Central memory CD8-positive, alpha-beta T cell (primary cell): Measurements from ENCODE around the gene PAPOLB.

Source experiments
- ATAC-seq: fragments of 150-1000 bp; cut with Tn5 transposase; replicated peaks from 2 replicates; pipeline ENCODE4 v1.10.0; 2022; ENCODE audit warnings: mild to moderate bottlenecking, moderate FRiP score, moderate number of reproducible peaks; ENCODE audit not compliant: poor library complexity, severe bottlenecking; ENCODE audit errors: extremely low read depth
- DNase-seq, 2 donors: peaks; one replicate each; pipeline ENCODE4 v3.0.0; 2021; ENCODE audit warnings: low spot score in 2 of 2
- H3K27ac Mint-ChIP-seq: one replicate; pipeline ENCODE4 v1.8.0; 2022; ENCODE audit warnings: low read depth, mild to moderate bottlenecking, moderate library complexity, mixed read lengths
- H3K27me3 Mint-ChIP-seq: one replicate; pipeline ENCODE4 v1.8.0; 2022; ENCODE audit warnings: mixed read lengths
- H3K36me3 Mint-ChIP-seq: one replicate; pipeline ENCODE4 v1.8.0; 2022; ENCODE audit warnings: mild to moderate bottlenecking, moderate library complexity, mixed read lengths; ENCODE audit not compliant: insufficient read depth
- H3K4me1 Mint-ChIP-seq: one replicate; pipeline ENCODE4 v1.8.0; 2022; ENCODE audit warnings: mixed read lengths
- H3K4me3 Mint-ChIP-seq: one replicate; pipeline ENCODE4 v1.8.0; 2022; ENCODE audit warnings: mild to moderate bottlenecking, moderate library complexity, mixed read lengths
- H3K9me3 Mint-ChIP-seq: one replicate; pipeline ENCODE4 v1.8.0; 2022; ENCODE audit warnings: mixed read lengths

The PAPOLB gene

GRCh38 chr7:4834601-4835397 lies 27.0 kb downstream of the PAPOLB start:
- peaks cover 5% of the 10 kb centered on the region for H3K36me3 Mint-ChIP-seq
- H3K4me3 Mint-ChIP-seq, result no peak overlapping the region
- no peak for ATAC-seq
- H3K27ac Mint-ChIP-seq, result no peak overlapping the region
- H3K27me3 Mint-ChIP-seq, result no peaks in the 10 kb centered on the region
- no peaks in the 10 kb centered on the region for H3K4me1 Mint-ChIP-seq
- DNase-seq, result no peak
- H3K9me3 Mint-ChIP-seq, result no peaks in the 10 kb centered on the region

- ATAC-seq (no peak), DNase-seq (no peak)
- Mint-ChIP-seq H3K4me3 (no peak overlapping the region), H3K27ac (no peak overlapping the region), H3K36me3 (peaks cover 5% of the 10 kb centered on the region), H3K9me3 (no peaks in the 10 kb centered on the region), H3K27me3 (no peaks in the 10 kb centered on the region), H3K4me1 (no peaks in the 10 kb centered on the region)
These were observed 27.9 kb downstream of the PAPOLB start for GRCh38 chr7:4833691-4834600.

DNA sequence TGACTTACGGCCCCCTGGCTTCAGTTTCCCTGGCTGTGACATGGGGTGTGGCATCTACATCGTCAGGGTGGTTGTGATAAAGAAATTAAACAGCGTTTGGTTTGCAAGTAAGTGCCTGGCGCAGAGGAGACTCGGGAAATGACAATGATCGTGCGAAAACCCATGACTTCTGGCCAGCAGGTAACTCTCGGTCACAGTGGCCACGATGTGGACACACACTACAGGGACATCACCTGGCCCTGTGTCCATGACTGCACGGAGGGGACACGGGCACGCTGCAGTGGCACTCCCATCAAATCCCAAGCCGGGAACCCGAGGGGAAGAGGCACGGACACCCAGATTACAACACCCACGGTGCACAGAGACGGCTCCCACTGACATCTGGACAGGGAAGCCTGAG lies 28.7 kb downstream of the PAPOLB start:
- Mint-ChIP-seq H3K9me3 (no peaks in the 10 kb centered on the region), H3K4me1 (no peaks in the 10 kb centered on the region), H3K27ac (no peak overlapping the region), H3K4me3 (no peak overlapping the region), H3K27me3 (no peaks in the 10 kb centered on the region), H3K36me3 (peaks cover 5% of the 10 kb centered on the region)
- no peak for DNase-seq
- ATAC-seq, result no peak

GRCh38 chr7:4832711-4833110 lies 29.1 kb downstream of the PAPOLB start:
- H3K4me1 Mint-ChIP-seq, result no peaks in the 10 kb centered on the region
- H3K27ac Mint-ChIP-seq, result no peak overlapping the region
- no peaks in the 10 kb centered on the region for H3K27me3 Mint-ChIP-seq
- H3K4me3 Mint-ChIP-seq, result no peak overlapping the region
- ATAC-seq (no peak), DNase-seq (no peak)
- H3K9me3 Mint-ChIP-seq, result no peaks in the 10 kb centered on the region
- H3K36me3 Mint-ChIP-seq, result peaks cover 5% of the 10 kb centered on the region

DNA sequence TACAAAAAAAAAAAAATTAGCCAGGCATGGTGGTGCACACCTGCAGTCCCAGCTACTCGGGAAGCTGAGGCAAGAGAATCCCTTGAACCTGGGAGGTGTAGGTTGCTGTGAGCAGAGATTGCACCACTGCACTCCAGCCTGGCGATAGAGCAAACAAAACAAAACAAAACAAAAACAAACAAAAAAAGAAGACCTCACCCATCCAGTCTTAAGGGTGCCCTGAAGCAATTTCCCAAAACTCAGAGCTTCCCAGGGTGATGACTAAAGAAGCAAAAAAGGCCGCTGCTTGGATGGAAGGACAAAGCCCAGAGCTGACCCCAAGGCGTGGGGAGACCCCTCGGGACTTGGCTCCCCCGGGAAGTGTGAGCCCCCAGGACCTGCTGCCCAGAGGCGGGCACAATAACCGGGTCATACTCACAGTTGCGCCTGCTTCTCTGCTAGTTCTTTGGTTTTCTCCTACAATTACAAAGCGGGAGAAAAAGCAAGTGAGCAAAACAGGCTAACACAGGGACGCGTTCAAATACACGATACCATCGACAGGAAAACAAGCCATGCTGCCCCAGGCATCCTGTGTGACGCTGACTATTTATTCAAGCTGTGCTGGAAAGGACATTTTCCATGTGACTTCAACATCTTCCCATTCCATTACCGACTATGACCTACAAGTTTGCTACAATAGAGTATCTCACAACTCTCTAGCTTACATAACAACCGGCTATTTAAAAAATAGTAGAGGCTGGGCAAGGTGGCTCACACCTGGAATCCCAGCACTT lies 29.9 kb downstream of the PAPOLB start:
- DNase-seq (no peak), ATAC-seq (no peak)
- no peaks in the 10 kb centered on the region for H3K4me1 Mint-ChIP-seq
- no peak overlapping the region for H3K27ac Mint-ChIP-seq
- H3K36me3 Mint-ChIP-seq, result peaks cover 5% of the 10 kb centered on the region
- no peaks in the 10 kb centered on the region for H3K9me3 Mint-ChIP-seq
- no peak overlapping the region for H3K4me3 Mint-ChIP-seq
- H3K27me3 Mint-ChIP-seq, result no peaks in the 10 kb centered on the region

- DNase-seq, result peak; percentile 23 to 32
These were observed 31.7 kb downstream of the PAPOLB start for GRCh38 chr7:4830176-4830575.

GRCh38 chr7:4828720-4829383 lies 33.0 kb downstream of the PAPOLB start:
- peaks cover 12% of the 10 kb centered on the region for H3K27me3 Mint-ChIP-seq
- no peaks in the 10 kb centered on the region for H3K4me1 Mint-ChIP-seq
- H3K36me3 Mint-ChIP-seq, result peaks cover 5% of the 10 kb centered on the region
- H3K4me3 Mint-ChIP-seq, result no peak overlapping the region
- H3K27ac Mint-ChIP-seq, result no peak overlapping the region
- ATAC-seq (no peak), DNase-seq (no peak)
- no peaks in the 10 kb centered on the region for H3K9me3 Mint-ChIP-seq

More at GRCh38 chr7:4830176-4830575, 31.7 kb downstream of the PAPOLB start:
- Mint-ChIP-seq H3K9me3 (no peaks in the 10 kb centered on the region), H3K27me3 (peaks cover 7% of the 10 kb centered on the region), H3K4me1 (no peaks in the 10 kb centered on the region), H3K27ac (no peak overlapping the region), H3K36me3 (peaks cover 5% of the 10 kb centered on the region), H3K4me3 (no peak overlapping the region)
- peak; percentile 43 for ATAC-seq

- Mint-ChIP-seq H3K27ac (no peak overlapping the region), H3K4me1 (no peaks in the 10 kb centered on the region), H3K36me3 (peaks cover 3% of the 10 kb centered on the region), H3K4me3 (no peak overlapping the region), H3K9me3 (no peaks in the 10 kb centered on the region), H3K27me3 (peaks cover 12% of the 10 kb centered on the region)
- no peak for ATAC-seq
- no peak for DNase-seq
These were observed 36.7 kb downstream of the PAPOLB start for GRCh38 chr7:4825081-4825480.

GRCh38 chr7:4824120-4824775 lies 37.6 kb downstream of the PAPOLB start:
- Mint-ChIP-seq H3K36me3 (no peaks in the 10 kb centered on the region), H3K27me3 (peaks cover 21% of the 10 kb centered on the region), H3K9me3 (no peaks in the 10 kb centered on the region), H3K4me1 (no peaks in the 10 kb centered on the region), H3K27ac (no peak overlapping the region), H3K4me3 (no peak overlapping the region)
- no peak for DNase-seq
- no peak for ATAC-seq

- H3K4me3 Mint-ChIP-seq, result no peak overlapping the region
- DNase-seq (no peak), ATAC-seq (no peak)
- H3K4me1 Mint-ChIP-seq, result no peaks in the 10 kb centered on the region
- no peaks in the 10 kb centered on the region for H3K9me3 Mint-ChIP-seq
- no peak overlapping the region for H3K27ac Mint-ChIP-seq
- no peaks in the 10 kb centered on the region for H3K36me3 Mint-ChIP-seq
- H3K27me3 Mint-ChIP-seq, result peaks cover 21% of the 10 kb centered on the region
These were observed 38.2 kb downstream of the PAPOLB start for GRCh38 chr7:4823441-4824119.

- ATAC-seq (no peak), DNase-seq (no peak)
- no peaks in the 10 kb centered on the region for H3K36me3 Mint-ChIP-seq
- H3K4me3 Mint-ChIP-seq, result no peak overlapping the region
- no peaks in the 10 kb centered on the region for H3K4me1 Mint-ChIP-seq
- no peak overlapping the region for H3K27ac Mint-ChIP-seq
- no peaks in the 10 kb centered on the region for H3K9me3 Mint-ChIP-seq
- peaks cover 21% of the 10 kb centered on the region for H3K27me3 Mint-ChIP-seq
These were observed 39.2 kb downstream of the PAPOLB start for GRCh38 chr7:4822677-4823076.
